HG03521 (cell line): ENCODE measurements around the gene CDK8.

Source experiments
- ATAC-seq: cut with Tn5 transposase; IDR thresholded peaks from one replicate; pipeline ENCODE4 v1.9.1; 2021; ENCODE audit warnings: mild to moderate bottlenecking, moderate library complexity; ENCODE audit not compliant: unreplicated experiment

Gene CDK8

DNA sequence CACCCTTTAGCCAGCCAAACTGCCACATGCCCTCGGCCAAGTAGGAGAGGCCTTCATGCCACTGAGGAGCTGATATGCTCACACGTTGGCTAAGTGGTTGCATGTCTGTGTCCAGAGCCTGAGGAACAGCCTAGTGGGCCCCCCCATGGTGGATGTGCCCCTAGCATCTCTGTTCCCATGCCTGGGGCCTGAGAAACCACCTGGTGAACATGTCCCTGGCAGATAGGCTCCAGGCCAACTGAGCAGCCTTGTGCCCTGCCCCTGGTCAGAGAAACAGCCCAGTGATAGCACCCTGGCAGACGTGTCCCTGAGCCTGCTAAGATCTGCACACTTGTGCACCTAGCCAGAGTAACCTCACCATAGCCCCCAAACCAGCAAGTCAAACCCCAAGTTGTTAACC lies 181.7 kb downstream of the CDK8 start:
- no peak for ATAC-seq

DNA sequence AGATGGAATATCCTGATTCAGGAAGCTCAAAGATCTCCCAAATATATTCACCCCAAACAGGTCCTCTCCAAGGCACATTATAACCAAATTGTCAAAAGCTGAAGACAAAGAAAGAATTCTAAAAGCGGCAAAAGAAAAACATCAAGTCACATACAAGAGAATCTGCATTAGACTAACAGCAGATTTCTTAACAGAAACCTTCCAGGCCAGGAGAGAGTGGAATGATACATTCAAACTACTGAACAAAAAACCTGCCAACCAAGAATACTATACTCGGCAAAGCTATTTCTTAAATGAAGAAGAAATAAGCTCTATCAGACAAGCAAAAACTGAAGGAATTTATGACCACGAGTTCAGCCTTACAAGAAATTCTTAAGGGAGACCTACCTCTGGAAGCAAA lies 183.0 kb downstream of the CDK8 start:
- no peak for ATAC-seq

DNA sequence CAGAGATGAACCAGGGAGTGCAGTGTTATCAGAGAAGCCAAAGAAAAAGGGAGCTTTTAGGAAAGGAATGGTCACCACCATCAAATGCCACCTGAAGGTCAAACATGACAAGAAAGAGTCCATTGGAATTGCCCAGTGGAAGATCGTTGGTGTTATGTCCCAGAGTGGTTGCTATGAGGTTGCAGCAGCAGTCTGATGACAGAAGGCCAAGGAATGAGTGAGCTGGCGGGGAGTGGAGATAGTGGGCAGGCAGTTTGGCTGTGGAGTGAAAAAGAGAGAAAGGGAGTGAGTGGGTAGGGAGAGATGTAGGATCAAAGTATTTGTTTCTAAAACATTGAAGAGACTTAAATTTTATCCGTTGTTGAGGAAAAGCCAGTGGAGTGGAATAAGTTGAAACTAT lies 186.2 kb downstream of the CDK8 start:
- ATAC-seq, result no peak

DNA sequence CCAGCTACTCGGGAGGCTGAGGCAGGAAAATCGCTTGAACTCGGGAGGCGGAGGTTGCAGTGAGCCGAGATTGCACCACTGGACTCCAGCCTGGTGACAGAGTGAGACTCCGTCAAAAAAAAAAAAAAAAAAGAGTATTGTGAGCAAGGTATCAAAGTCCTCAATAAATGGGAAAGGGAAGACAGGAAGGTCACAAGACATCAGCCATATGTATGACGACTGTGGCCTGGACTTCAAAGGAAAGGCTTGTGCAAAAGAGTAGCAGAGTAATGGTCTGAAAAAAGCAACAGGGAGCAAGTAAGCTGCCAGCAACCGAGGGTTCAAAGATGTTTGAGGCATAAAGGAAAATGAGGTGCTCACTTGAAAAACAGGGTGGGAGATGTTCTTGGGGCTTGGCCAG lies 187.5 kb downstream of the CDK8 start:
- no peak for ATAC-seq

DNA sequence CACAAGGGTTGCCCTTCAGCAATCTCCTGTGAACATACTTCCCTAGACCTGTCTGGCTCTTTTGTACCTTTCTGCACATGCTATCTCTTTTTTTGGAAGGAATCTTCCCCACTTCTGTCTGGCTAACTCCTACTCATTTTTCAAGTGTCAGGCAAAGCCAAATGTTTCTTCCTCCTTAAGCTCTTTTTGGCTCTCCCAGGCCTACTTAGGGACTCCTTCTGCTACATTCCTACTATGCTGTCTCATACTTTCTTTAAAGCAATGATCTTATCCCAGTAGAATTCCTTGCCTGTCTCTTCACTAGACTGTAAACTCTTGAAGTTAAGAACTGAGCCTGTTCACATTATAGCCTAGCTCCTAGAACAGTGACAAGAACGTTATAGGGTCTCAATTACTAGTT lies 188.6 kb downstream of the CDK8 start:
- no peak for ATAC-seq

DNA sequence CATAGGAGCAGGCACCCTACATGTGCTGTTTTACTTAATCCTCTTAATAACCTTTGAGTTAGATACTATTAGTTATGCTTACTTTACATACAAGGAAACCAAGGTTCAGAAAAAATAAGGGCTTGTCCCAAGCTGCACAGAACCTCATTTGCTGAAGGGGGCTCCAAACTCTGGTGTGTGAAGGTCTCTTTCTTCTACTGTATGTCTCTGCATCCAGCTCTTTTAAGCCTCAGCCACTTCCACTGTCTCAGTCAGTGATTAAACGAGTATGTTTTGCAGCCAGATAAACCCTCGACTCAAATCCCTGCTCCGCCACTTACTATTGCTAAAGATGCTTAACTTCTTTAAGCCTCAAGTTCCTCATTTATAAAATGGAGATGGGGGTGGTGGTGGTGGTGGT lies 191.2 kb downstream of the CDK8 start:
- no peak for ATAC-seq

DNA sequence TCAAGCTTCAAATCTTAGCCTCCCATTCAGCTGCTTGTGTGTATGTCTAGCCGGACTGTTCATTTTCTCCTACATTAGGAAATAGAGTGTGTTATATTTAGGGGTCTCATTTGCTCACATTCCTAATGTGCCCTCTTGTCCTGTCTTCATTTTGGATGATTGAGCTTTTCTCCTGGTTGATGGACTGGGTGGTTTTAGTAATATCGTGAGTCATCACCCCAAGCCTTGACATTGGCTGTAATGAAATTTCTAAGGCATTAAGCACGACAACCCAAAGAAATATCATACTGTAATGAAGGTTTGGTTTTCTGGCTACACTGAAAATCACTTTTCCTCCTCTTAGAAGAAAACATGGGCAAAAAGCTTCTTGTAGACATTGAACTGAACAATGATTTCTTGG lies 192.8 kb downstream of the CDK8 start:
- no peak for ATAC-seq

DNA sequence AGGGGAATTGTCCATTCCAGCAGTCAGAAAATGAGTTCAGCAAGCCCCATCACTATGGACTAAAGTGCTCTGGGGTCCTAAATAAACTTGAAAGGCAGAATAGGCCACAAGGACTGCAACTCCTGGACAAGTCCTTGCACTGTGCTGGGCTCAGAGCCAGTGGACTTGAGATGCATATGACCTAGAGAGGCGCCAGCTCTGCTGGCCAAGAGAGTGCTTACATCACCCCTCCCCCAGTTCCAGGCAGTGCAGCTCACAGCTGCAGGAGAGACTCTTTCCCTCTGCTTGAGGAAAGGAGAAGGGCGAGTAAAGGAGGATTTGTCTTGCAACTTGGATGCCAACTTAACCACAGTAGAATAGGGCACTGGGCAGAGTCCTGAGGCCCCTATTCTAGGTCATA lies 194.1 kb downstream of the CDK8 start:
- no peak for ATAC-seq

DNA sequence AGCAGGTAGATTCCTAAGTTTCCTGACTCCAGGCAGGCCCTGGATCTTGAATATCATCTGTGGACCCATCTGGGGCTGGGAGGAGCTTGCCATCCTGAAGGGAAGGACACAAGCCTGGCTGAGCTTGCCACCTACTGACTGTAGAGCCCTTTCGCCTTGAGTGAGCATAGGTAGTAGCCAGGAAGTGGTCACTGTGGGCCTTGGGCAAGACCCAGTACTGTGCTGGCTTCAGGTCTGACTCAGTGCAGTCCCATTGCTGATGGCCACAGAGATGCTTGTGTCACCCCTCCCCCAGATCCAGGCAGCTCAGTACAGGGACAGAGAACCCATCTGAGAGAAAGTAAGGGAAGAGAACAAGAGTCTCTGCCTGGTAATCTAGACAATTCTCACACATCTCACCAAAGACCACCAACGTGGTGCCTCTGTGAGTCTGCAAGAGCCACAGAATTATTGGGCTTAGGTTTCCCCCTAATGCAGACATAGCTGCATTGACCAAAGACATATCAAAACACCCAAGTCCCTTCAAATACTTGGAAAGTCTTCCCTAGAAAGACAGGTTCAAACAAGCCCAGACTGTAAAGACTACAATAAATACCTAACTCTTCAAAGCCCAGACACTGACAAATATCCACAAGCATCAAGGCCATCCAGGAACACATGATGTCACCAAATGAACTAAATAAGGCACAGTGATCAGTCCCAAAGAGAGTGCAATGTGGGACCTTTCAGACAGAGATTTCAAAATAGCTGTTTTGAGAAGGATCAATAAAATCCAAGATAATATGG lies 195.3 kb downstream of the CDK8 start:
- no peak for ATAC-seq
